Kidney (tissue), 22 donors: ENCODE measurements around the gene RAVER2. TPM values are rescaled to one million over a fixed set of nuclear protein-coding genes. Genes with fewer than 3 reads are reported as not detected.

Source experiments
- DNase-seq, 5 donors: peaks; one replicate each; pipeline ENCODE4 v3.0.0-alpha.2; 2013 to 2020
- FAIRE-seq: peaks from 2 replicates; lab custom pipeline; 2012; peaks lifted over from hg19 to GRCh38; lab: Jason Lieb, UNC
- H3K27ac ChIP-seq, 2 donors: one replicate each; pipeline ENCODE4 v1.7.0; 2013; ENCODE audit warnings: low read depth in 2 of 2, low read length in 2 of 2, inconsistent platforms in 1 of 2
- H3K27me3 ChIP-seq: one replicate; pipeline ENCODE4 v1.7.1; 2013; ENCODE audit warnings: low read length, inconsistent platforms; ENCODE audit not compliant: control insufficient read depth, insufficient read depth
- H3K36me3 ChIP-seq, 3 donors: one replicate each; pipeline versions ENCODE4 v1.7.0 to v1.7.1; 2013; ENCODE audit warnings: low read length in 3 of 3, control low read depth in 1 of 3, inconsistent platforms in 1 of 3; ENCODE audit not compliant: insufficient read depth in 3 of 3, control insufficient read depth in 2 of 3
- H3K4me1 ChIP-seq, 3 donors: one replicate each; pipeline versions ENCODE4 v1.7.0 to v1.7.1; 2013; ENCODE audit warnings: low read length in 3 of 3, inconsistent platforms in 1 of 3, low read depth in 1 of 3; ENCODE audit not compliant: control insufficient read depth in 2 of 3, insufficient read depth in 2 of 3
- H3K4me3 ChIP-seq, 3 donors: one replicate each; pipeline versions ENCODE4 v1.7.0 to v1.8.1; 2013; ENCODE audit warnings: low read length in 3 of 3, control low read depth in 1 of 3, inconsistent platforms in 1 of 3
- H3K9ac ChIP-seq, 3 donors: one replicate each; pipeline versions ENCODE4 v1.7.0 to v1.7.1; 2013; ENCODE audit warnings: low read length in 3 of 3, control low read depth in 1 of 3, inconsistent platforms in 1 of 3
- H3K9me3 ChIP-seq, 3 donors: one replicate each; pipeline versions ENCODE4 v1.7.0 to v1.7.1; 2013; ENCODE audit warnings: low read length in 3 of 3, control low read depth in 1 of 3, inconsistent platforms in 1 of 3; ENCODE audit not compliant: control insufficient read depth in 2 of 3, insufficient read depth in 1 of 3
- CTCF ChIP-seq: IDR thresholded peaks from 3 replicates; pipeline ENCODE4 v1.5.1; 2012; ENCODE audit warnings: mild to moderate bottlenecking, moderate library complexity, borderline replicate concordance; ENCODE audit not compliant: insufficient read depth; ENCODE audit errors: extremely low read depth
- intact Hi-C: fragments of 100-400 bp; cut with DNase I; formaldehyde crosslinking; loops from one replicate; pipeline ENCODE4 v1.11.1; 2022
- long read RNA-seq, 10 donors: library from polyadenylated mRNA in 1 of 10; unstranded in 1 of 10; transcript quantifications; one replicate each; pipeline ENCODE4 v2.0.0 and lab custom pipeline, GENCODE V29; 2021 to 2026
- polyA plus RNA-seq: library from polyadenylated mRNA; stranded (reverse); fragments of 350-450 nt; fragmentation: Illumina TruSeq; extraction: RNeasy Lipid Tissue Mini Kit (QIAGEN cat#74804); gene quantifications from one replicate; pipeline ENCODE4 v1.2.3, GENCODE V29; 2014; ENCODE audit warnings: low read depth, low replicate concordance; ENCODE audit not compliant: insufficient read depth
- total RNA-seq: library from RNA; stranded (reverse); fragmentation: NEBNext Ultra II Directional; extraction: Animal tissue kit (Norgen Biotek cat#: 25700); gene quantifications from one replicate; pipeline ENCODE4 v1.2.1, GENCODE V29; 2021
- donor health status: control.
- donor health status: control.
- donor health status: control.
- donor health status: control.
- donor health status: control.
- donor health status: DM: yes; HTN: yes; CAD: no.
- donor health status: Normal renal cell carcinoma (clear cell type).

RAVER2 gene
- total RNA-seq = 9.4 TPM
- polyA plus RNA-seq = 7.7 TPM
- long read RNA-seq, donor 1, full-length matches to known transcripts = 1 of 1 reads
- long read RNA-seq, donor 1, partial matches to known transcripts = 0 of 1 reads
- long read RNA-seq, donor 1, other reads (novel, unspliced or antisense) = 0 of 1 reads
- long read RNA-seq, donor 2, full-length matches to known transcripts = 2 of 2 reads
- long read RNA-seq, donor 2, partial matches to known transcripts = 0 of 2 reads
- long read RNA-seq, donor 2, other reads (novel, unspliced or antisense) = 0 of 2 reads
- long read RNA-seq, donor 3, full-length matches to known transcripts = 5 of 5 reads
- long read RNA-seq, donor 3, partial matches to known transcripts = 0 of 5 reads
- long read RNA-seq, donor 3, other reads (novel, unspliced or antisense) = 0 of 5 reads
- long read RNA-seq, donor 4, full-length matches to known transcripts = 1 of 34 reads
- long read RNA-seq, donor 4, partial matches to known transcripts = 25 of 34 reads
- long read RNA-seq, donor 4, other reads (novel, unspliced or antisense) = 8 of 34 reads
- long read RNA-seq, donor 5, partial matches to known transcripts = 30 of 30 reads
- long read RNA-seq, donor 5, other reads (novel, unspliced or antisense) = 0 of 30 reads
- long read RNA-seq, donor 6, full-length matches to known transcripts = 1 of 1 reads
- long read RNA-seq, donor 6, partial matches to known transcripts = 0 of 1 reads
- long read RNA-seq, donor 6, other reads (novel, unspliced or antisense) = 0 of 1 reads
- long read RNA-seq, donor 7, full-length matches to known transcripts = 3 of 5 reads
- long read RNA-seq, donor 7, partial matches to known transcripts = 1 of 5 reads
- long read RNA-seq, donor 7, other reads (novel, unspliced or antisense) = 1 of 5 reads
- long read RNA-seq, donor 8, full-length matches to known transcripts = 4 of 4 reads
- long read RNA-seq, donor 8, partial matches to known transcripts = 0 of 4 reads
- long read RNA-seq, donor 8, other reads (novel, unspliced or antisense) = 0 of 4 reads
- long read RNA-seq, donor 9, full-length matches to known transcripts = 2 of 2 reads
- long read RNA-seq, donor 9, partial matches to known transcripts = 0 of 2 reads
- long read RNA-seq, donor 9, other reads (novel, unspliced or antisense) = 0 of 2 reads
- long read RNA-seq, donor 10, full-length matches to known transcripts = 2 of 16 reads
- long read RNA-seq, donor 10, partial matches to known transcripts = 14 of 16 reads
- long read RNA-seq, donor 10, other reads (novel, unspliced or antisense) = 0 of 16 reads

- Histone ChIP-seq H3K9me3 (no peaks in the 10 kb centered on the region), H3K27me3 (no peaks in the 10 kb centered on the region), H3K36me3 (no peaks in the 10 kb centered on the region), H3K4me3 (peak within 1 kb of the TSS; percentile 60 to 81 (median 80)), H3K27ac (peak within 1 kb of the TSS; percentile 82 to 86), H3K4me1 (peaks cover 0 to 9% (median 0%) of the 10 kb centered on the region in 3 donors), H3K9ac (peak within 1 kb of the TSS; percentile 38 to 96 (median 86))
- FAIRE-seq (no peak), DNase-seq (peak; percentile 90 to 93 (median 91))
- TF ChIP-seq CTCF = peak; percentile 34
- intact Hi-C loops = no loop called here
Observed at GRCh38 chr1:64744492-64745180, at the start of gene RAVER2. RAVER2 (plus strand) TSS chr1:64745075; CDS start chr1:64745173, 98 bp downstream.

- Histone ChIP-seq H3K4me1 (no peaks in the 10 kb centered on the region), H3K36me3 (no peaks in the 10 kb centered on the region), H3K27ac (no peak overlapping the region), H3K4me3 (no peak overlapping the region), H3K9ac (no peak overlapping the region), H3K27me3 (no peaks in the 10 kb centered on the region), H3K9me3 (no peaks in the 10 kb centered on the region)
- FAIRE-seq (no peak), DNase-seq (no peak)
- intact Hi-C loops = no loop called here
- TF ChIP-seq CTCF = no peak
Observed at GRCh38 chr1:64696879-64697278, 48.0 kb upstream of the RAVER2 start.

GRCh38 chr1:64699327-64699726 lies 45.5 kb upstream of the RAVER2 start:
- H3K9me3 ChIP-seq = no peaks in the 10 kb centered on the region
- H3K27me3 ChIP-seq = no peaks in the 10 kb centered on the region
- no peak for FAIRE-seq
- DNase-seq = peak in 2 of 5 donors; percentile 12 to 15
- intact Hi-C loops = no loop called here
- H3K9ac ChIP-seq = no peak overlapping the region
- no peak for TF ChIP-seq CTCF
- no peaks in the 10 kb centered on the region for H3K4me1 ChIP-seq
- H3K27ac ChIP-seq = no peak overlapping the region
- no peak overlapping the region for H3K4me3 ChIP-seq
- H3K36me3 ChIP-seq = no peaks in the 10 kb centered on the region
